Panc1 (cell line): ENCODE data around the gene DNAJB8. TPM values are rescaled to one million over a fixed set of nuclear protein-coding genes. Genes with fewer than 3 reads are reported as not detected.

ENCODE experiments used
- ATAC-seq: fragments of 200-7000 bp; cut with Tn5 transposase; 2 replicates; pipeline ENCODE4 v1.9.1; 2020; ENCODE audit warnings: mild to moderate bottlenecking, moderate library complexity
- BruUV-seq: library from RNA; stranded (reverse); fragments of 400-500 nt; replicated peaks from 2 replicates; lab custom pipeline; 2021; lab: Mats Ljungman, UMichigan
- CTCF ChIA-PET: fragments of 300-600 bp; sonication (Branson Sonifier 250); formaldehyde crosslinking; loops from one replicate; lab custom pipeline; 2022; ENCODE audit warnings: antibody characterized with exemption; lab: Charles Lee
- POLR2A ChIA-PET: fragments of 300-600 bp; sonication (Branson Sonifier 250); formaldehyde crosslinking; loops from one replicate; lab custom pipeline; 2022; ENCODE audit warnings: antibody characterized with exemption; lab: Charles Lee
- DNase-seq: peaks from one replicate; pipeline ENCODE4 v3.0.0-alpha.2; 2010; ENCODE audit warnings: low read depth, low spot score
- H3K27ac ChIP-seq: 2 replicates; pipeline ENCODE4 v1.5.1; 2011; ENCODE audit warnings: mild to moderate bottlenecking, low read length, inconsistent platforms
- H3K27me3 ChIP-seq: fragments of 200-500 bp; sonication (Bioruptor generic); 2 replicates; pipeline ENCODE4 v1.6.0; 2014; ENCODE audit warnings: low read length, inconsistent platforms; ENCODE audit not compliant: control insufficient read depth, insufficient read depth
- H3K36me3 ChIP-seq: fragments of 200-500 bp; sonication (Bioruptor generic); 2 replicates; pipeline ENCODE4 v1.5.1; 2014; ENCODE audit warnings: inconsistent platforms, mild to moderate bottlenecking, low read length, moderate library complexity; ENCODE audit not compliant: control insufficient read depth, insufficient read depth
- H3K4me1 ChIP-seq: 2 replicates; pipeline ENCODE4 v1.5.1; 2011; ENCODE audit warnings: inconsistent platforms, mild to moderate bottlenecking, low read length, moderate library complexity; ENCODE audit not compliant: control insufficient read depth, insufficient read depth
- H3K4me3 ChIP-seq, 2 experiments: 2 replicates each; pipeline ENCODE4 v1.5.1; 2011 to 2012; ENCODE audit warnings: low read depth in 2 of 2, low read length in 2 of 2, mild to moderate bottlenecking in 2 of 2, inconsistent platforms in 1 of 2, moderate library complexity in 1 of 2
- H3K9me3 ChIP-seq: fragments of 200-500 bp; sonication (Bioruptor generic); 2 replicates; pipeline ENCODE4 v1.5.1; 2014; ENCODE audit warnings: low read depth, mild to moderate bottlenecking, inconsistent platforms, low read length, moderate library complexity; ENCODE audit not compliant: control insufficient read depth, insufficient read depth
- POLR2AphosphoS5 ChIP-seq: IDR thresholded peaks from 2 replicates; pipeline ENCODE4 v1.6.1; 2012; ENCODE audit warnings: mild to moderate bottlenecking, low read depth, low read length, moderate library complexity
- SIN3A ChIP-seq: IDR thresholded peaks from 2 replicates; pipeline ENCODE4 v1.6.1; 2012; ENCODE audit warnings: low read depth, mild to moderate bottlenecking, low read length, moderate library complexity, borderline replicate concordance; ENCODE audit not compliant: insufficient read depth
- TCF7L2 ChIP-seq: IDR thresholded peaks from 2 replicates; pipeline ENCODE4 v1.6.1; 2011; ENCODE audit warnings: mild to moderate bottlenecking, low read depth, low read length, inconsistent platforms
- in situ Hi-C: cut with HindIII; loops from 2 replicates; pipeline ENCODE4 v1.10.0; 2016; ENCODE audit warnings: low sequenced_read_pairs, low pct_unique_long_range_greater_than_20kb
- intact Hi-C: fragments of 100-400 bp; cut with micrococcal nuclease; formaldehyde crosslinking; loops from one replicate; pipeline ENCODE4 v1.10.0; 2022; ENCODE audit not compliant: unreplicated experiment
- total RNA-seq: library from RNA; stranded (reverse); gene quantifications from one replicate; pipeline ENCODE4 v1.2.1, GENCODE V29; 2021; ENCODE audit not compliant: unreplicated experiment
- TF ChIP-seq, protein P1 (sequence below), 2 experiments: IDR thresholded peaks; 2 replicates each; pipeline ENCODE4 v1.6.1; 2011 to 2012; ENCODE audit warnings: low read depth in 2 of 2, control low read depth in 1 of 2, low read length in 1 of 2, mild to moderate bottlenecking in 1 of 2, moderate library complexity in 1 of 2; ENCODE audit not compliant: insufficient read depth in 1 of 2
- TF ChIP-seq, protein P2 (sequence below): fragments of 450-650 bp; IDR thresholded peaks from 2 replicates; pipeline ENCODE4 v1.5.1; 2017; ENCODE audit warnings: mild to moderate bottlenecking

Gene DNAJB8
- total RNA-seq, 1 experiment from 2014 or later, result not detected

DNA sequence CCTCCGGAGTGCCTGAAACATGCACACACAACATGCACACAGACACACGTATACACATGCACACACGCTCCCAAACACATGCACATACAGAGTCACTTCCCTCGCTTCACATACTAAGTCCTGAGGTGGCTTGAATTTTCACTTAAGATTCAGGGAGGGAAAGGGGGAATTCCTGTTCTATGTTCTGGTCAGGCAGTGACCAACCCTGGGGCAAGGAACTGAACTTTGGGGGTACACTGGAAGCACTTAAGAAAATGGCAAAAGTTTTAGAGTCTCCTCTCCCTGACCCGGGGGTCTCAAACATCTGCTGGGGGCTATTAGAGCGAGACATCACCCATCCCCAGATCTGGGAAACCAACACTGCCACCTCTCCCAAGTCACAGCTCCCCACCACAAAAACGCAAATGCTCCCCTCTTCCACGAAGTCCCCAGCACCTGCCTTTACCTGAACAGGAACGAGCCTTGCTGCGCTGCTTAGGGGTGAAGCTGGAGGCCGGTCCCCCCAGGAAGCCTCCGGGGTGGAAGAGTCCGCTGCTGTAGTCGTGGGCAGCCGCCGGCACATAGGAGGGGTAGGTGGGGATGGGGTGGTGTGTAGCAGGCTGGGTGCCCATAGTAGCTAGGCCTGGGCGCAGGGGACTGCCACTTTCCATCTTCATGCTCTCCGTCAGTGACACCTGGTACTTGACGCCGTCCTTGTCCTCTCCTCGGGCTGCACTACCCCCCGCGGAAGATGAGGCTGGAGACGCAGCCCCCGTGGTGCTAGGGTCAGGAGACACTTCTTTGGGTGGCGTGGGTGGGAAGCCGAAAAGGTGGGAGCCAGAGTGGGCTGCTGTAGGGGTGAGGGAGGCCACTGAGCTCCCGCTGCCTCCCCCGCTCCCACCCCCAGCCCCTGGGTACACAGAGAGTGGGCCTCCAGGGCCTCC is 18.9 kb upstream of the DNAJB8 start:
- POLR2A ChIA-PET, result interaction anchor here (0.7 kb wide), 1 partner anchor 309 kb away, joined by 3 read pairs; no protein-coding TSS in a partner anchor
- H3K27me3 ChIP-seq, result no peaks in the 10 kb centered on the region
- CTCF ChIA-PET, result no interaction called here

DNA sequence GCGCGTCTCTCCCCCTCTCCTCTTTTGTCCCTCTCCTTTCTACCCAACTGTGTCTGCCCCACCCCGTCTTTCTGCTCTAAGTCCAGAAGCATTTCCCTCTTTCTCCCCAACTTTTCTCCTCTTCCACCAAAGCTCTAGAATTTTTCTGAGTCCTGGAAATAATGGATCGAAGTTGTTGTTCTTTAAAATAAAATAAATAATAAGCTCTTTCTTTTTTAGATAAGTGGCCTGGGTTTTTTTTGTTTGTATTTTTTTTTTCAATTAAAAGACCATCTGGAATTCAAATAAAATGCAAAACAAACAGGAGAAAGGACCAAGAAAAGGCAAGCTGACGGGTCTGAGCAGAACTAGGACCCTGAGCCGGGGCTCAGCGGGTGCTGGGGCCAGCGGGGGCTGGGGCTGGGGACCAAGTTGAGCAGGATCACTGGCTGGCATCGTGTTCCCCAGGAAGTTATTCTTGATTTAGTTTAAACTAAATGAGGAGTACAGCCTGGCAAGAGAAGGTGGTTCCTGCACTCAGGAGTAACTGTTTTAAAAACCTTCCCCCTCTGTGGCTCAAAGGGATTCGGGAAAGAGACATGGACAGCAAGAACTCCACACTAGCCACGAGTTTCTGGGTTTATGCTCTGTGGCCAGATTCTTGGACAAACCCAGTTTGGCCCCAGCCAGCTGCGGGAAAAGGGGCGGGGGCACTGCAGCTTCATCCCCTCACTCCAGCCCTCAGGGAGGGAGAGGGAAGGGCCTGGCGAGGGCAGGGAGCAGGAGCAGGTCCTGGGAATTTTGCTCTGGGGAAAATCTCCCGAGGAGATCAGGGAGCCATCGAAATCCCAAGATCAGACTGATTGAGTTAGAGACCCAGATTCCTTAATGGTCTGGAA is 18.0 kb upstream of the DNAJB8 start:
- Histone ChIP-seq H3K27ac (peak overlapping the region; percentile 58), H3K4me3 (peak overlapping the region; percentile 12 to 92; a peak in 3 of 4 replicates), H3K4me1 (peaks cover 40% of the 10 kb centered on the region), H3K27me3 (no peaks in the 10 kb centered on the region), H3K9me3 (no peaks in the 10 kb centered on the region), H3K36me3 (peaks cover 10% of the 10 kb centered on the region)
- intact Hi-C loops (no loop called here), in situ Hi-C loops (no loop called here)
- CTCF ChIA-PET, result no interaction called here
- TF ChIP-seq, protein P1, sequence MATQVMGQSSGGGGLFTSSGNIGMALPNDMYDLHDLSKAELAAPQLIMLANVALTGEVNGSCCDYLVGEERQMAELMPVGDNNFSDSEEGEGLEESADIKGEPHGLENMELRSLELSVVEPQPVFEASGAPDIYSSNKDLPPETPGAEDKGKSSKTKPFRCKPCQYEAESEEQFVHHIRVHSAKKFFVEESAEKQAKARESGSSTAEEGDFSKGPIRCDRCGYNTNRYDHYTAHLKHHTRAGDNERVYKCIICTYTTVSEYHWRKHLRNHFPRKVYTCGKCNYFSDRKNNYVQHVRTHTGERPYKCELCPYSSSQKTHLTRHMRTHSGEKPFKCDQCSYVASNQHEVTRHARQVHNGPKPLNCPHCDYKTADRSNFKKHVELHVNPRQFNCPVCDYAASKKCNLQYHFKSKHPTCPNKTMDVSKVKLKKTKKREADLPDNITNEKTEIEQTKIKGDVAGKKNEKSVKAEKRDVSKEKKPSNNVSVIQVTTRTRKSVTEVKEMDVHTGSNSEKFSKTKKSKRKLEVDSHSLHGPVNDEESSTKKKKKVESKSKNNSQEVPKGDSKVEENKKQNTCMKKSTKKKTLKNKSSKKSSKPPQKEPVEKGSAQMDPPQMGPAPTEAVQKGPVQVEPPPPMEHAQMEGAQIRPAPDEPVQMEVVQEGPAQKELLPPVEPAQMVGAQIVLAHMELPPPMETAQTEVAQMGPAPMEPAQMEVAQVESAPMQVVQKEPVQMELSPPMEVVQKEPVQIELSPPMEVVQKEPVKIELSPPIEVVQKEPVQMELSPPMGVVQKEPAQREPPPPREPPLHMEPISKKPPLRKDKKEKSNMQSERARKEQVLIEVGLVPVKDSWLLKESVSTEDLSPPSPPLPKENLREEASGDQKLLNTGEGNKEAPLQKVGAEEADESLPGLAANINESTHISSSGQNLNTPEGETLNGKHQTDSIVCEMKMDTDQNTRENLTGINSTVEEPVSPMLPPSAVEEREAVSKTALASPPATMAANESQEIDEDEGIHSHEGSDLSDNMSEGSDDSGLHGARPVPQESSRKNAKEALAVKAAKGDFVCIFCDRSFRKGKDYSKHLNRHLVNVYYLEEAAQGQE (IDR thresholded peaks at IDR 0.05; ENCODE audit: insufficient read depth in 1 of 2, low read depth in 2 of 2, low read length in 1 of 2), result no peak
- TF ChIP-seq SIN3A (no peak), TCF7L2 (no peak), POLR2AphosphoS5 (no peak)
- TF ChIP-seq, protein P2, sequence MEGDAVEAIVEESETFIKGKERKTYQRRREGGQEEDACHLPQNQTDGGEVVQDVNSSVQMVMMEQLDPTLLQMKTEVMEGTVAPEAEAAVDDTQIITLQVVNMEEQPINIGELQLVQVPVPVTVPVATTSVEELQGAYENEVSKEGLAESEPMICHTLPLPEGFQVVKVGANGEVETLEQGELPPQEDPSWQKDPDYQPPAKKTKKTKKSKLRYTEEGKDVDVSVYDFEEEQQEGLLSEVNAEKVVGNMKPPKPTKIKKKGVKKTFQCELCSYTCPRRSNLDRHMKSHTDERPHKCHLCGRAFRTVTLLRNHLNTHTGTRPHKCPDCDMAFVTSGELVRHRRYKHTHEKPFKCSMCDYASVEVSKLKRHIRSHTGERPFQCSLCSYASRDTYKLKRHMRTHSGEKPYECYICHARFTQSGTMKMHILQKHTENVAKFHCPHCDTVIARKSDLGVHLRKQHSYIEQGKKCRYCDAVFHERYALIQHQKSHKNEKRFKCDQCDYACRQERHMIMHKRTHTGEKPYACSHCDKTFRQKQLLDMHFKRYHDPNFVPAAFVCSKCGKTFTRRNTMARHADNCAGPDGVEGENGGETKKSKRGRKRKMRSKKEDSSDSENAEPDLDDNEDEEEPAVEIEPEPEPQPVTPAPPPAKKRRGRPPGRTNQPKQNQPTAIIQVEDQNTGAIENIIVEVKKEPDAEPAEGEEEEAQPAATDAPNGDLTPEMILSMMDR, result no peak
- BruUV-seq, result TSS peak; percentile 52
- POLR2A ChIA-PET, result interaction anchor here (0.7 kb wide), 2 partner anchors 106 to 252 kb away, joined by 4 read pairs; no protein-coding TSS in a partner anchor
- DNase-seq (no peak), ATAC-seq (no peak)

More for the DNA sequence above, 18.9 kb upstream of the DNAJB8 start:
- DNase-seq, result no peak
- H3K36me3 ChIP-seq, result peaks cover 5% of the 10 kb centered on the region
- in situ Hi-C loops, result no loop called here
- peaks cover 41% of the 10 kb centered on the region for H3K4me1 ChIP-seq
- no TSS peak for BruUV-seq
- TF ChIP-seq POLR2AphosphoS5, result no peak
- TF ChIP-seq, protein P1 (IDR thresholded peaks at IDR 0.05; ENCODE audit: insufficient read depth in 1 of 2, low read depth in 2 of 2, low read length in 1 of 2), result 0 out of 4 replicates have a peak, but pooled peaks of 1 of the 2 experiments have one; percentile 16
- no peak for TF ChIP-seq TCF7L2
- TF ChIP-seq, protein P2, result no peak
- no peak for TF ChIP-seq SIN3A
- H3K9me3 ChIP-seq, result no peaks in the 10 kb centered on the region
- intact Hi-C loops, result no loop called here
- peak overlapping the region; percentile 12 to 92; a peak in 3 of 4 replicates for H3K4me3 ChIP-seq
- peak overlapping the region; percentile 58 for H3K27ac ChIP-seq
- ATAC-seq, result no peak
